Bronchial epithelial cell (primary cell): ENCODE data around the gene GNAL. TPM values are rescaled to one million over a fixed set of nuclear protein-coding genes. Genes with fewer than 3 reads are reported as not detected.

Experiments used
- DNase-seq: peaks from one replicate; pipeline ENCODE4 v3.0.0-alpha.2; 2010; ENCODE audit warnings: low read depth
- FAIRE-seq: peaks from 2 replicates; lab custom pipeline; 2011; peaks lifted over from hg19 to GRCh38; lab: Jason Lieb, UNC
- H3K27me3 ChIP-seq: 2 replicates; pipeline ENCODE4 v1.5.1; 2011; ENCODE audit warnings: low read length; ENCODE audit not compliant: control insufficient read depth, insufficient read depth
- H3K36me3 ChIP-seq: 2 replicates; pipeline ENCODE4 v1.5.1; 2011; ENCODE audit warnings: low read length; ENCODE audit not compliant: control insufficient read depth, insufficient read depth
- H3K4me3 ChIP-seq: 2 replicates; pipeline ENCODE4 v1.5.1; 2011; ENCODE audit warnings: mild to moderate bottlenecking, low read depth, low read length, control low read depth
- total RNA-seq: library from RNA; depleted of rRNA; stranded (reverse); fragments of >200 nt; gene quantifications from 2 replicates; pipeline ENCODE4 v1.2.1, GENCODE V29; 2014
- TF ChIP-seq, protein P1 (sequence below): IDR thresholded peaks from 2 replicates; pipeline ENCODE4 v1.5.1; 2011; ENCODE audit warnings: mild to moderate bottlenecking, moderate library complexity, low read length, control low read depth, inconsistent platforms; ENCODE audit not compliant: insufficient read depth, severe bottlenecking

Gene GNAL
- total RNA-seq, 1 donor from 2014 or later, result 10.8 TPM

DNA sequence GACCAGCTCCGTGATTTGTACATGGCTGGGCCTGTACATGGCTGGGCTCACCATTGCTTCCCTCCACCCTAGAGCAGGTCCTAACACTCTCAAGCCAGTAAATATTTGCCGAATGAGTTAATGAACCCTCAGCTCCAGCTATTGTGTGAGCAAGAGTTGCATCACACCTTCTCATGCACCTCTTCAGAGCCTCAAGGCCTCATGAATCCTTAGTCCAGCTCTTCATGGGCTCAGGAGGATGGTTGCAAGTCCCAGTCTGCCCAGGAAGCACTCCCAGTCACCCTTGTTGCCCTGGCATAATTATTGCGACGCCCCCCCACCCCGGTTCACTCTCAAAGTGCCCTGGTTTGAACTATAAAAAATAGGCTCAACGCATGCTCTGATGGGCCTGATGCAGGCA lies 30.1 kb upstream of the GNAL start:
- no peaks in the 10 kb centered on the region for H3K27me3 ChIP-seq

DNA sequence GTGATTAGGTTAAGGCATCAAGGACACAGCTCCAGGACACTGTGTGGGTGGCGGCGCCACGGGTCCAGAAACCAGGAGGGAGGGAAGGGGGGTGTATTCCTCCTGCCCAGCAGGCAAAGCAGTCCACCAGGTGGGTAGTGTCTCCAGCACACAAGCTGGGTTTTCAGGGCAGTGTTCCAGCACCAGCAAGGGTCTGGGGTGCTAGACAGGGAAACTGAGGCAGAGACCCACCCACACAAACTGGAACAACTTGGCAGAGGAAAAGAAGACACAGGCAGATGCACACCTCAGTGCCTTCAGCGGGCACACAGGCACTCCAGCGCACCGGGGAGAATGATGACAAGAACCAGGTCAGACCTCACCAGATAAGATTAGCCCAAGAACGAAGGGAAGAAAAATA lies 28.4 kb upstream of the GNAL start:
- no peak for DNase-seq
- TF ChIP-seq, protein P1, sequence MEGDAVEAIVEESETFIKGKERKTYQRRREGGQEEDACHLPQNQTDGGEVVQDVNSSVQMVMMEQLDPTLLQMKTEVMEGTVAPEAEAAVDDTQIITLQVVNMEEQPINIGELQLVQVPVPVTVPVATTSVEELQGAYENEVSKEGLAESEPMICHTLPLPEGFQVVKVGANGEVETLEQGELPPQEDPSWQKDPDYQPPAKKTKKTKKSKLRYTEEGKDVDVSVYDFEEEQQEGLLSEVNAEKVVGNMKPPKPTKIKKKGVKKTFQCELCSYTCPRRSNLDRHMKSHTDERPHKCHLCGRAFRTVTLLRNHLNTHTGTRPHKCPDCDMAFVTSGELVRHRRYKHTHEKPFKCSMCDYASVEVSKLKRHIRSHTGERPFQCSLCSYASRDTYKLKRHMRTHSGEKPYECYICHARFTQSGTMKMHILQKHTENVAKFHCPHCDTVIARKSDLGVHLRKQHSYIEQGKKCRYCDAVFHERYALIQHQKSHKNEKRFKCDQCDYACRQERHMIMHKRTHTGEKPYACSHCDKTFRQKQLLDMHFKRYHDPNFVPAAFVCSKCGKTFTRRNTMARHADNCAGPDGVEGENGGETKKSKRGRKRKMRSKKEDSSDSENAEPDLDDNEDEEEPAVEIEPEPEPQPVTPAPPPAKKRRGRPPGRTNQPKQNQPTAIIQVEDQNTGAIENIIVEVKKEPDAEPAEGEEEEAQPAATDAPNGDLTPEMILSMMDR, result no peak
- Histone ChIP-seq H3K36me3 (no peaks in the 10 kb centered on the region), H3K4me3 (no peak overlapping the region), H3K27me3 (no peaks in the 10 kb centered on the region)
- peak; percentile 96 for FAIRE-seq

More for the DNA sequence above, 30.1 kb upstream of the GNAL start:
- TF ChIP-seq, protein P1, result no peak
- DNase-seq (peak; percentile 99), FAIRE-seq (peak; percentile 36)
- H3K4me3 ChIP-seq, result no peak overlapping the region
- no peaks in the 10 kb centered on the region for H3K36me3 ChIP-seq

DNA sequence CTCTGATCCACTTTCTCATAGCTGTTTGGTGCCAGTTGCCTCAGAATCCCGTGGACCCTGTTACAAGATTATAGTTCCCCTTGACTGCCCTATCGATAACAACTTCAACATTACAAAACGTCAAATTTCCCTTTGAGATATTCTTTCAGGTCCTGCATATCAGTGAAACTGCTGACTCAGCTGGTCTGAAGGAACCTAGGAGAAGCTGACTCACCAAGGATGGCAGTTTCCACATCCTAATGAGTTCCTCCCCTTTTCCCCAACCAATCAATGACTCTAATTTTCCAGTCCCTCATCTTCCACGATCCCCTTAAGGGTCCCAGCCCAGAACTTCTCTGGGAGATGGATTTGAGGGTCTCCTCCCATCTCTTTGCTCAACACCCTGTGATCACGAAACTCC lies 27.6 kb upstream of the GNAL start:
- Histone ChIP-seq H3K4me3 (no peak overlapping the region), H3K27me3 (no peaks in the 10 kb centered on the region), H3K36me3 (no peaks in the 10 kb centered on the region)
- peak; percentile 23 for FAIRE-seq
- peak; percentile 57 for DNase-seq
- TF ChIP-seq, protein P1, result no peak

DNA sequence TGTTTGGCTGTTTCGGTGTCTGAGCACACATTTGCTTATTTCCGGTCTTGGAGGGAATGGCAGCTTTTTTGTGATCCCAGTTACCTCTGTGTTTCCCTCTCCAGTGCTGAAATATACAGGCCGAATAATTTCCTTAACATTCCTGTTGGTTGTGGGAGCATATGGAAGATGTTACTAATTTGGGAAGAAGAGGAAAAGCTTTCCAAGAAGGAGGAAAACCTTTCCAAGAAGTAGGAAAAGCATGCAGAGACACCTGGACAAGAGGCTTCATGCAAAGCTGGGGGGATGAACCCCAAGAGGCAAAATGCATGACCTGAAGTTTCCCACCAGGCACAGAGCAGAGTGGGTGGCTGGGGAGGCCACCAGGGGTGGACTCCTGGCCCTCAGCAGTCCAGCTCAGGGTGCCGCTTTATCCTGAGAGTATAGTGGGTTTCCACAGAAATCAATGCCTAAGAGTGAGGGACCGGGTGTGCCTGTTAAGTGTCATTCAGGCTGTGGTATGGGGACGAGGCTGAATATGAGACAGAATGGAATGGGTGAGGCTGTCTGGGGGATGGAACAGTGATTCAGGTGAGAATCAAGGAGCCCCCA lies 25.5 kb upstream of the GNAL start:
- TF ChIP-seq, protein P1, result no peak
- Histone ChIP-seq H3K27me3 (no peaks in the 10 kb centered on the region), H3K36me3 (no peaks in the 10 kb centered on the region), H3K4me3 (no peak overlapping the region)
- FAIRE-seq (no peak), DNase-seq (no peak)

DNA sequence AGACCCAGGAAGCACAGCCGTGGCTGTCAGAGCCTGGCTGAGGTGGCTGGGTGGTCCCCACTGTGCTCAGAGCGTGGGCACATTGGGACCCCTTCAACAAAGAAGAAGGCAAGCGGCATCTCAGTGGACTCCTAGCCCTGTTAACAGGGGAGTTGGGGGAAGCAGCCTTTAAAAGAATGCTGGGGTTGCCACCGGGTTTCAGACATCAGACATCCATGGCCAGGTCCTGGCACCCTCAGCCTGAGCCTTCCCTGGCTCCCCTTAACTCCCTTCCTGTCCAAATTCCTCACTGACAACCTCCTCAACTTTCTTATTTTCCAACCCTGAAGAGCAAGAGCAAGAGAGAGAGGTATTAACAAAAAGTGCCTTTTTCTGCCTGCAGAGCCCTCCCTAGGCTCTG lies 24.8 kb upstream of the GNAL start:
- FAIRE-seq (no peak), DNase-seq (no peak)
- no peaks in the 10 kb centered on the region for H3K36me3 ChIP-seq
- H3K4me3 ChIP-seq, result no peak overlapping the region
- H3K27me3 ChIP-seq, result no peaks in the 10 kb centered on the region
- TF ChIP-seq, protein P1, result no peak

DNA sequence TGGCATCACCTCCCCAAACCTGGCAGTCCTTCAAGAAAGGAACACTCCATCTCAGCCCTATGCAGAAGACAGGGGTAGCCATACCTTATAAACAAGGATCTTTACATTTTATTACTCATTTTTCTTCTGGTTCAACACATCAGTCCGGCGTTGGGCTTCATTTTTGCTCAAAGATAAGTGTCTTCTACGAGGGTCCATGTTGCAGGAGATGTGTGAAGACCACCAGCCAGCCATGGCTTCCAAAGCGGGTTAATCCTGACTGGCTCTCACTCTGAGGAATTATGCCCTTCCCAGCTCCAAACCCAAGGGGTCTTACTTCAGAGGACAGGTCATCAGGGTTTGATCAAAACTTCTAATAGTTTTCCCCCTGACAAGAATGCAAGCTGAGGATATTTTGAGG lies 23.9 kb upstream of the GNAL start:
- no peaks in the 10 kb centered on the region for H3K27me3 ChIP-seq
- TF ChIP-seq, protein P1, result no peak
- DNase-seq (no peak), FAIRE-seq (no peak)
- H3K36me3 ChIP-seq, result no peaks in the 10 kb centered on the region
- H3K4me3 ChIP-seq, result no peak overlapping the region
